Activated naive CD4-positive, alpha-beta T cell treated with anti-CD3 and anti-CD28 coated beads, Interleukin-2, amount 50 U/mL, for 16 hours (primary cell): Measurements from ENCODE around the gene PCP4.
"Not testable (repeated sequence)": the region's sequence is repeated elsewhere in the genome, so short reads cannot be mapped to it uniquely, and the experiment has no call there.

Source experiments
- DNase-seq: peaks from one replicate; pipeline ENCODE4 v3.0.0-alpha.2; 2020

Gene PCP4

GRCh38 chr21:39866093-39866492, 1.1 kb upstream of the PCP4 start:
- no peak for DNase-seq

GRCh38 chr21:39869141-39869818, 2.0 kb downstream of the PCP4 start:
- no peak for DNase-seq

- no peak for DNase-seq
Measured at GRCh38 chr21:39873687-39874086, 6.4 kb downstream of the PCP4 start.

GRCh38 chr21:39874206-39874605, 7.0 kb downstream of the PCP4 start:
- DNase-seq, result no peak

- DNase-seq, result no peak
Measured at GRCh38 chr21:39874759-39875158, 7.5 kb downstream of the PCP4 start.

GRCh38 chr21:39881661-39882060, 14.4 kb downstream of the PCP4 start:
- no peak for DNase-seq

GRCh38 chr21:39882151-39882838, 15.1 kb downstream of the PCP4 start:
- DNase-seq, result no peak

GRCh38 chr21:39882839-39883195, 15.6 kb downstream of the PCP4 start:
- DNase-seq, result no peak

GRCh38 chr21:39885119-39885848, 18.0 kb downstream of the PCP4 start:
- no peak for DNase-seq

- no peak for DNase-seq
Measured at GRCh38 chr21:39888848-39889247, 21.6 kb downstream of the PCP4 start.

GRCh38 chr21:39891111-39891510, 23.9 kb downstream of the PCP4 start:
- DNase-seq, result no peak

GRCh38 chr21:39891863-39892262, 24.6 kb downstream of the PCP4 start:
- DNase-seq, result not testable (repeated sequence)

GRCh38 chr21:39900491-39900890, 33.3 kb downstream of the PCP4 start:
- DNase-seq, result no peak

GRCh38 chr21:39900911-39901310, 33.7 kb downstream of the PCP4 start:
- no peak for DNase-seq

GRCh38 chr21:39902986-39903385, 35.7 kb downstream of the PCP4 start:
- no peak for DNase-seq

GRCh38 chr21:39904457-39904856, 37.2 kb downstream of the PCP4 start:
- DNase-seq, result no peak

GRCh38 chr21:39908265-39908923, 41.2 kb downstream of the PCP4 start:
- no peak for DNase-seq

GRCh38 chr21:39911286-39912199, 44.3 kb downstream of the PCP4 start:
- DNase-seq, result no peak

GRCh38 chr21:39913706-39914305, 46.6 kb downstream of the PCP4 start:
- no peak for DNase-seq

GRCh38 chr21:39915881-39916280, 48.6 kb downstream of the PCP4 start:
- DNase-seq, result no peak

- no peak for DNase-seq
Measured at GRCh38 chr21:39918558-39918957, 51.3 kb downstream of the PCP4 start.

GRCh38 chr21:39923476-39923875, 56.2 kb downstream of the PCP4 start:
- DNase-seq, result no peak
